ENCODE data around the gene CNGA3.

CNGA3 gene

GRCh38 chr2:98381494-98381893 is 35.2 kb downstream of the CNGA3 start:
- Histone ChIP-seq H3K4ac (ENCODE audit: low read depth in 1 of 2, low read length in 2 of 2) (no peak overlapping the region), H2BK12ac (ENCODE audit: low read length in 2 of 2) (no peak overlapping the region), H3K18ac (ENCODE audit: low read depth in 1 of 2, low read length in 2 of 2) (no peak overlapping the region), H2BK120ac (ENCODE audit: low read depth, low read length) (no peak overlapping the region), H3K4me3 (ENCODE audit: insufficient read depth in 1 of 2, low read depth in 1 of 2, low read length in 2 of 2) (no peak overlapping the region), H4K8ac (ENCODE audit: low read length) (no peak overlapping the region), H2BK15ac (ENCODE audit: low read depth, poor library complexity, severe bottlenecking) (no peak overlapping the region), H3K27ac (ENCODE audit: low read length, poor library complexity, severe bottlenecking) (no peak overlapping the region), H2AK5ac (ENCODE audit: low read length, severe bottlenecking) (no peak overlapping the region), H3K79me1 (replicated peaks; ENCODE audit: low read length, poor library complexity, severe bottlenecking) (no peaks in the 10 kb centered on the region), H2AFZ (ENCODE audit: low read depth, low read length) (no peak overlapping the region), H3K4me2 (ENCODE audit: low read length, poor library complexity, severe bottlenecking) (no peak overlapping the region), H3K27me3 (ENCODE audit: control insufficient read depth in 1 of 2, insufficient read depth in 1 of 2, low read length in 2 of 2) (peaks cover 58 to 62% of the 10 kb centered on the region in 2 experiments), H3K23ac (ENCODE audit: low read length in 2 of 2) (no peak overlapping the region), H3K9me3 (ENCODE audit: control insufficient read depth, low read length) (no peaks in the 10 kb centered on the region), H3K4me1 (ENCODE audit: control insufficient read depth, insufficient read depth, low read depth, low read length) (peaks cover 2% of the 10 kb centered on the region), H3K36me3 (ENCODE audit: control insufficient read depth in 1 of 2, insufficient read depth in 2 of 2, low read depth in 1 of 2, low read length in 2 of 2) (no peaks in the 10 kb centered on the region), H3K14ac (ENCODE audit: low read length in 2 of 2) (no peak overlapping the region), H2BK5ac (ENCODE audit: low read depth, low read length, poor library complexity, severe bottlenecking) (no peak overlapping the region), H3K9ac (ENCODE audit: low read length) (no peak overlapping the region), H4K91ac (ENCODE audit: low read length) (no peak overlapping the region)
- no peak for DNase-seq
- 54% methylated on average over 8 of the region's 8 CpGs for WGBS

- Histone ChIP-seq H3K18ac (ENCODE audit: low read depth in 1 of 2, low read length in 2 of 2) (no peak overlapping the region), H4K8ac (ENCODE audit: low read length) (no peak overlapping the region), H2AK5ac (ENCODE audit: low read length, severe bottlenecking) (no peak overlapping the region), H2AFZ (ENCODE audit: low read depth, low read length) (no peak overlapping the region), H3K4me3 (ENCODE audit: insufficient read depth in 1 of 2, low read depth in 1 of 2, low read length in 2 of 2) (no peak overlapping the region), H3K9me3 (ENCODE audit: control insufficient read depth, low read length) (no peaks in the 10 kb centered on the region), H3K27ac (ENCODE audit: low read length, poor library complexity, severe bottlenecking) (no peak overlapping the region), H3K4me1 (ENCODE audit: control insufficient read depth, insufficient read depth, low read depth, low read length) (peaks cover 2% of the 10 kb centered on the region), H2BK5ac (ENCODE audit: low read depth, low read length, poor library complexity, severe bottlenecking) (no peak overlapping the region), H4K91ac (ENCODE audit: low read length) (no peak overlapping the region), H3K4ac (ENCODE audit: low read depth in 1 of 2, low read length in 2 of 2) (no peak overlapping the region), H3K4me2 (ENCODE audit: low read length, poor library complexity, severe bottlenecking) (no peak overlapping the region), H2BK12ac (ENCODE audit: low read length in 2 of 2) (no peak overlapping the region), H2BK120ac (ENCODE audit: low read depth, low read length) (no peak overlapping the region), H2BK15ac (ENCODE audit: low read depth, poor library complexity, severe bottlenecking) (no peak overlapping the region), H3K79me1 (replicated peaks; ENCODE audit: low read length, poor library complexity, severe bottlenecking) (no peaks in the 10 kb centered on the region), H3K27me3 (ENCODE audit: control insufficient read depth in 1 of 2, insufficient read depth in 1 of 2, low read length in 2 of 2) (peaks cover 57 to 62% of the 10 kb centered on the region in 2 experiments), H3K23ac (ENCODE audit: low read length in 2 of 2) (no peak overlapping the region), H3K9ac (ENCODE audit: low read length) (no peak overlapping the region), H3K14ac (ENCODE audit: low read length in 2 of 2) (no peak overlapping the region), H3K36me3 (ENCODE audit: control insufficient read depth in 1 of 2, insufficient read depth in 2 of 2, low read depth in 1 of 2, low read length in 2 of 2) (no peaks in the 10 kb centered on the region)
- no peak for DNase-seq
- 91% methylated on average over 11 of the region's 11 CpGs for WGBS
Measured at GRCh38 chr2:98382086-98382485, 35.8 kb downstream of the CNGA3 start.

GRCh38 chr2:98382739-98383138 is 36.5 kb downstream of the CNGA3 start:
- Histone ChIP-seq H3K9me3 (ENCODE audit: control insufficient read depth, low read length) (no peaks in the 10 kb centered on the region), H3K23ac (ENCODE audit: low read length in 2 of 2) (no peak overlapping the region), H3K79me1 (replicated peaks; ENCODE audit: low read length, poor library complexity, severe bottlenecking) (no peaks in the 10 kb centered on the region), H3K4me1 (ENCODE audit: control insufficient read depth, insufficient read depth, low read depth, low read length) (peaks cover 2% of the 10 kb centered on the region), H3K36me3 (ENCODE audit: control insufficient read depth in 1 of 2, insufficient read depth in 2 of 2, low read depth in 1 of 2, low read length in 2 of 2) (no peaks in the 10 kb centered on the region), H2AFZ (ENCODE audit: low read depth, low read length) (no peak overlapping the region), H4K91ac (ENCODE audit: low read length) (no peak overlapping the region), H3K4me3 (ENCODE audit: insufficient read depth in 1 of 2, low read depth in 1 of 2, low read length in 2 of 2) (no peak overlapping the region), H2BK120ac (ENCODE audit: low read depth, low read length) (no peak overlapping the region), H3K4ac (ENCODE audit: low read depth in 1 of 2, low read length in 2 of 2) (no peak overlapping the region), H3K27me3 (ENCODE audit: control insufficient read depth in 1 of 2, insufficient read depth in 1 of 2, low read length in 2 of 2) (peaks cover 51 to 62% of the 10 kb centered on the region in 2 experiments), H2AK5ac (ENCODE audit: low read length, severe bottlenecking) (no peak overlapping the region), H2BK15ac (ENCODE audit: low read depth, poor library complexity, severe bottlenecking) (no peak overlapping the region), H3K9ac (ENCODE audit: low read length) (no peak overlapping the region), H4K8ac (ENCODE audit: low read length) (no peak overlapping the region), H2BK12ac (ENCODE audit: low read length in 2 of 2) (no peak overlapping the region), H3K18ac (ENCODE audit: low read depth in 1 of 2, low read length in 2 of 2) (no peak overlapping the region), H3K27ac (ENCODE audit: low read length, poor library complexity, severe bottlenecking) (no peak overlapping the region), H3K4me2 (ENCODE audit: low read length, poor library complexity, severe bottlenecking) (no peak overlapping the region), H3K14ac (ENCODE audit: low read length in 2 of 2) (no peak overlapping the region), H2BK5ac (ENCODE audit: low read depth, low read length, poor library complexity, severe bottlenecking) (no peak overlapping the region)
- WGBS, result 70% methylated on average over 5 of the region's 7 CpGs
- no peak for DNase-seq

DNA sequence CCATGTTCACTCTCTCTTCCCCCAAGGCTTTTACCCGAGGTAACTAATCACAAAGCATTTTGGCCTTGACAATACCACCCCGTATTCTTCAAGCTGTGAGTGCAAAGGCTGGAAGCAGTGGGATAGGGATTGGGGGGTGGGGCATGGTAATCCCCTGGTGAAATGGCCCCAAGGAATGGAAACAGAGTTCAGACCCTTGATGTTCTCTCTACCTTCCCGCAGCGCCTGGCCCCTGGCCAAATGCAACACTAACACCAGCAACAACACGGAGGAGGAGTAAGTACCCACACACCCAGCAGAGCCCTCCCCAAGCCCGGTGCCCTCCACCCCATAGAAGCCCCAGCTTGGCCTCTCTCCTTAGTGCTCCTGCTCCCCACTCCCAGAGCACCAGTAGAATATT is 36.9 kb downstream of the CNGA3 start:
- Histone ChIP-seq H3K14ac (ENCODE audit: low read length in 2 of 2) (no peak overlapping the region), H3K79me1 (replicated peaks; ENCODE audit: low read length, poor library complexity, severe bottlenecking) (no peaks in the 10 kb centered on the region), H2BK120ac (ENCODE audit: low read depth, low read length) (no peak overlapping the region), H3K23ac (ENCODE audit: low read length in 2 of 2) (no peak overlapping the region), H2AK5ac (ENCODE audit: low read length, severe bottlenecking) (no peak overlapping the region), H4K8ac (ENCODE audit: low read length) (no peak overlapping the region), H3K4ac (ENCODE audit: low read depth in 1 of 2, low read length in 2 of 2) (no peak overlapping the region), H3K9me3 (ENCODE audit: control insufficient read depth, low read length) (no peaks in the 10 kb centered on the region), H2AFZ (ENCODE audit: low read depth, low read length) (no peak overlapping the region), H3K18ac (ENCODE audit: low read depth in 1 of 2, low read length in 2 of 2) (no peak overlapping the region), H3K4me1 (ENCODE audit: control insufficient read depth, insufficient read depth, low read depth, low read length) (peaks cover 2% of the 10 kb centered on the region), H2BK15ac (ENCODE audit: low read depth, poor library complexity, severe bottlenecking) (no peak overlapping the region), H3K36me3 (ENCODE audit: control insufficient read depth in 1 of 2, insufficient read depth in 2 of 2, low read depth in 1 of 2, low read length in 2 of 2) (no peaks in the 10 kb centered on the region), H3K4me3 (ENCODE audit: insufficient read depth in 1 of 2, low read depth in 1 of 2, low read length in 2 of 2) (no peak overlapping the region), H3K9ac (ENCODE audit: low read length) (no peak overlapping the region), H3K4me2 (ENCODE audit: low read length, poor library complexity, severe bottlenecking) (no peak overlapping the region), H2BK12ac (ENCODE audit: low read length in 2 of 2) (no peak overlapping the region), H3K27me3 (ENCODE audit: control insufficient read depth in 1 of 2, insufficient read depth in 1 of 2, low read length in 2 of 2) (peaks cover 49 to 62% of the 10 kb centered on the region in 2 experiments), H2BK5ac (ENCODE audit: low read depth, low read length, poor library complexity, severe bottlenecking) (no peak overlapping the region), H3K27ac (ENCODE audit: low read length, poor library complexity, severe bottlenecking) (no peak overlapping the region), H4K91ac (ENCODE audit: low read length) (no peak overlapping the region)
- 83% methylated on average over 4 of the region's 6 CpGs for WGBS
- DNase-seq, result no peak
